GM12892 (cell line): ENCODE data around the gene TMTC1.

Experiments
- DNase-seq: peaks from one replicate; pipeline ENCODE4 v3.0.0; 2011; ENCODE audit not compliant: insufficient read length
- FAIRE-seq: peaks from 2 replicates; lab custom pipeline; 2011; peaks lifted over from hg19 to GRCh38; lab: Jason Lieb, UNC
- POLR2A ChIP-seq: IDR thresholded peaks from 2 replicates; pipeline ENCODE4 v1.6.1; 2011; ENCODE audit warnings: low read depth, low read length, control low read depth
- POLR2AphosphoS5 ChIP-seq: IDR thresholded peaks from 2 replicates; pipeline ENCODE4 v1.6.1; 2011; ENCODE audit warnings: low read depth, low read length, control low read depth
- TAF1 ChIP-seq: IDR thresholded peaks from 2 replicates; pipeline ENCODE4 v1.6.1; 2011; ENCODE audit warnings: low read depth, mild to moderate bottlenecking, control low read depth, low read length, borderline replicate concordance

TMTC1 gene

GRCh38 chr12:29796823-29797263 lies 13.1 kb upstream of the TMTC1 start:
- no peak for FAIRE-seq
- no peak for DNase-seq
- TF ChIP-seq POLR2AphosphoS5 (no peak), POLR2A (no peak), TAF1 (no peak)

- TF ChIP-seq POLR2AphosphoS5, result no peak
- no peak for TF ChIP-seq TAF1
- TF ChIP-seq POLR2A, result no peak
- no peak for DNase-seq
- FAIRE-seq, result no peak
These were observed 12.0 kb upstream of the TMTC1 start for GRCh38 chr12:29795715-29796114.

GRCh38 chr12:29794862-29795261 lies 11.1 kb upstream of the TMTC1 start:
- DNase-seq (no peak), FAIRE-seq (no peak)
- no peak for TF ChIP-seq POLR2A
- no peak for TF ChIP-seq POLR2AphosphoS5
- TF ChIP-seq TAF1, result no peak

- DNase-seq (no peak), FAIRE-seq (no peak)
- TF ChIP-seq POLR2A (no peak), TAF1 (no peak), POLR2AphosphoS5 (no peak)
These were observed 9.1 kb upstream of the TMTC1 start for GRCh38 chr12:29792853-29793252.

- DNase-seq (no peak), FAIRE-seq (no peak)
- no peak for TF ChIP-seq POLR2A
These were observed 8.4 kb upstream of the TMTC1 start for GRCh38 chr12:29792132-29792531.

- FAIRE-seq (no peak), DNase-seq (peak; percentile 5)
- TF ChIP-seq POLR2A, result no peak
- TF ChIP-seq TAF1, result no peak
- no peak for TF ChIP-seq POLR2AphosphoS5
These were observed 620 bp downstream of the TMTC1 start for GRCh38 chr12:29782871-29783772.

- DNase-seq, result no peak
- no peak for FAIRE-seq
- no peak for TF ChIP-seq TAF1
- no peak for TF ChIP-seq POLR2A
- no peak for TF ChIP-seq POLR2AphosphoS5
These were observed 1.4 kb downstream of the TMTC1 start for GRCh38 chr12:29782285-29782870.

GRCh38 chr12:29781705-29782266 lies 2.0 kb downstream of the TMTC1 start:
- FAIRE-seq, result no peak
- TF ChIP-seq POLR2A, result no peak
- TF ChIP-seq POLR2AphosphoS5, result no peak
- no peak for TF ChIP-seq TAF1
- DNase-seq, result no peak

- no peak for TF ChIP-seq POLR2AphosphoS5
- no peak for TF ChIP-seq TAF1
- no peak for TF ChIP-seq POLR2A
- no peak for DNase-seq
- no peak for FAIRE-seq
These were observed 2.6 kb downstream of the TMTC1 start for GRCh38 chr12:29781188-29781587.

GRCh38 chr12:29780084-29780483 lies 3.7 kb downstream of the TMTC1 start:
- no peak for DNase-seq
- TF ChIP-seq POLR2A (no peak), POLR2AphosphoS5 (no peak), TAF1 (no peak)
- no peak for FAIRE-seq

- DNase-seq (no peak), FAIRE-seq (no peak)
- TF ChIP-seq POLR2AphosphoS5, result no peak
- no peak for TF ChIP-seq POLR2A
- no peak for TF ChIP-seq TAF1
These were observed 5.2 kb downstream of the TMTC1 start for GRCh38 chr12:29778531-29778930.
